Measurements from ENCODE around the gene HGD.

HGD gene

DNA sequence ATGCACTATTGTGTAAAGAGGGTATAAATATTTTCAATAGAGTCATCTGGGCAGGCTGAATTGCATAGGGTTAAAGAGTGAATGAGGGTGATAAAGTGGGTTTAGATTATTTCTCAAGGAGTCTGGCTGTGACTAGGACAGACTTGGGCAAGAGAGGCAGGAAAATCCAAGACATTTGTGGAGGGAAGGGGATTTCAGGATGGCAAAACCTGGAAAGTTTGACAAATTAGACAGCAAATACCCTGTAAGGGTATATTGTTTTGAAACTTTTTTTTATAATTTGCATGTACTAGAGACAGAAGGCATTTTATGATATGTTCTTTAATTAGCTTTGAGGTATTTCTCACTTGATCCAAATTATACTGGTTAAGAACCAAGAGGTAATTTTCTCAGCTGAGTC, 17.1 kb downstream of the HGD start:
- Histone ChIP-seq H3K9ac (no peak overlapping the region), H3K4me3 (IDR thresholded peaks at IDR 0.05; ENCODE audit: insufficient read depth, low read depth, low read length) (no peak overlapping the region), H3K79me2 (ENCODE audit: insufficient read depth, low read depth) (no peaks in the 10 kb centered on the region), H3K36me3 (ENCODE audit: insufficient read depth) (no peaks in the 10 kb centered on the region), H4K20me1 (ENCODE audit: insufficient read depth) (no peaks in the 10 kb centered on the region), H3K4me1 (ENCODE audit: low read depth, poor library complexity, severe bottlenecking) (no peaks in the 10 kb centered on the region), H2AFZ (ENCODE audit: low read depth) (no peak overlapping the region), H3K27me3 (ENCODE audit: insufficient read depth, low read depth) (no peaks in the 10 kb centered on the region), H3K4me2 (no peak overlapping the region), H3K27ac (no peak overlapping the region)
- TF ChIP-seq, protein P1, sequence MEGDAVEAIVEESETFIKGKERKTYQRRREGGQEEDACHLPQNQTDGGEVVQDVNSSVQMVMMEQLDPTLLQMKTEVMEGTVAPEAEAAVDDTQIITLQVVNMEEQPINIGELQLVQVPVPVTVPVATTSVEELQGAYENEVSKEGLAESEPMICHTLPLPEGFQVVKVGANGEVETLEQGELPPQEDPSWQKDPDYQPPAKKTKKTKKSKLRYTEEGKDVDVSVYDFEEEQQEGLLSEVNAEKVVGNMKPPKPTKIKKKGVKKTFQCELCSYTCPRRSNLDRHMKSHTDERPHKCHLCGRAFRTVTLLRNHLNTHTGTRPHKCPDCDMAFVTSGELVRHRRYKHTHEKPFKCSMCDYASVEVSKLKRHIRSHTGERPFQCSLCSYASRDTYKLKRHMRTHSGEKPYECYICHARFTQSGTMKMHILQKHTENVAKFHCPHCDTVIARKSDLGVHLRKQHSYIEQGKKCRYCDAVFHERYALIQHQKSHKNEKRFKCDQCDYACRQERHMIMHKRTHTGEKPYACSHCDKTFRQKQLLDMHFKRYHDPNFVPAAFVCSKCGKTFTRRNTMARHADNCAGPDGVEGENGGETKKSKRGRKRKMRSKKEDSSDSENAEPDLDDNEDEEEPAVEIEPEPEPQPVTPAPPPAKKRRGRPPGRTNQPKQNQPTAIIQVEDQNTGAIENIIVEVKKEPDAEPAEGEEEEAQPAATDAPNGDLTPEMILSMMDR (conservative IDR thresholded peaks at IDR 0.05; ENCODE audit: low read depth, low read length): no peak

DNA sequence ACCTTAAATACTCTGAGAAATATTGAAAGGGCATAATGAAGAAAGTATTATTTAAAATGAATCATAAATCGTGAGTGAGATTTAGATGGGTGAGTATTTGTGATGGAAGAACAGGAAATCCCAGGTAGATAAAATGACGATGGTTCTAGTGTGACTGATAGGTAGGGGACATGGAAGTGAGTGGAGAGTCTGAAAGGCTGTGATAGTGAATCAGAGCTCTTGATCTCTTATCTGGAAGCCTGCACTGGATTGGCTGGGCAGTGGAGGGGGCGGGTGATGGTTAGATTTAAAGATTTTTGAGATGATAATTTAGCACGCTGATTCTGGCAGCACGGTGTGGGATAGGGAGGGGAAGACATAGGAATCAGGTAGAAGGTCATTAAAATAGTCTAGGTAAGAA, 20.1 kb downstream of the HGD start:
- H2AFZ ChIP-seq (ENCODE audit: low read depth): no peak overlapping the region
- no peak overlapping the region for H3K4me3 ChIP-seq (IDR thresholded peaks at IDR 0.05; ENCODE audit: insufficient read depth, low read depth, low read length)
- no peak overlapping the region for H3K9ac ChIP-seq
- H3K79me2 ChIP-seq (ENCODE audit: insufficient read depth, low read depth): no peaks in the 10 kb centered on the region
- H3K36me3 ChIP-seq (ENCODE audit: insufficient read depth): no peaks in the 10 kb centered on the region
- H3K4me1 ChIP-seq (ENCODE audit: low read depth, poor library complexity, severe bottlenecking): no peaks in the 10 kb centered on the region
- no peaks in the 10 kb centered on the region for H3K27me3 ChIP-seq (ENCODE audit: insufficient read depth, low read depth)
- H4K20me1 ChIP-seq (ENCODE audit: insufficient read depth): no peaks in the 10 kb centered on the region
- TF ChIP-seq, protein P1 (conservative IDR thresholded peaks at IDR 0.05; ENCODE audit: low read depth, low read length): no peak
- no peak overlapping the region for H3K27ac ChIP-seq
- no peak overlapping the region for H3K4me2 ChIP-seq

DNA sequence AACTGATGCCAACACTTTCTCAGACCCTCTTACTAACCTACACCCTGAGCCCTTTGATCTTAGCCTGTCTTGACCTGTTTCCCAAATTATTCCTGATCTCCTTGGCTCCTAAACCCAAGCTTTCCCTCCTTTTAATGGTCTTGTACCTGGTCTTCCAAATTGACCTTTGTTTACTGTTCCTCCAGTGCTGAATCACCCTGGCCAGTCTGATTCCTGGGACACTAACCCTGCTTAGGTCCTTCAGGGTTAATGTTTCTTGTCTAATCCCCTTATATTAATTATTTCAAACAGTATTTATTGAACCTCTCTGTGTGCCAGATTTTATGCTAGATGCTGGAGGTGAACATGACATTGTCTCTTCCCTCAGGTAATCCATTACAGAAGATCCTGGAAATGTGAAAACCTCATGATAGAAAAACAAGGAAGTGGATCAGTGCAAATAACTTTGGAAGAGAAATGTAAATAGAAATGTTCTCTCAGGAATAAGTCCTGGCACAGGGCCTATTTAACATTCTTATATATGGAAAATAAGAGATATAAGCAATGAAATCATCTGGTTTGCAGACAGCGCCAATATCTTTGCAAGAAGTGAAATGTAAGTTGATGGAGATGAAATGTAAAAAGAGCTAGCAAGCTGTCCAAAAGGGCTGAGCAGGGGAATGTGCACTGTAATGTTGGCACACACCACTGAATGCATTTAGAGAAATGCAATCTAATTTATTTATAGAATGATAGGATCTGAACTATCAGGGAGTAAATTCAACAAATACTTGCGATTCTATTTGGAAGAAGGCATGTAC, 20.7 kb downstream of the HGD start:
- H3K27ac ChIP-seq: no peak overlapping the region
- TF ChIP-seq, protein P1 (conservative IDR thresholded peaks at IDR 0.05; ENCODE audit: low read depth, low read length): no peak

DNA sequence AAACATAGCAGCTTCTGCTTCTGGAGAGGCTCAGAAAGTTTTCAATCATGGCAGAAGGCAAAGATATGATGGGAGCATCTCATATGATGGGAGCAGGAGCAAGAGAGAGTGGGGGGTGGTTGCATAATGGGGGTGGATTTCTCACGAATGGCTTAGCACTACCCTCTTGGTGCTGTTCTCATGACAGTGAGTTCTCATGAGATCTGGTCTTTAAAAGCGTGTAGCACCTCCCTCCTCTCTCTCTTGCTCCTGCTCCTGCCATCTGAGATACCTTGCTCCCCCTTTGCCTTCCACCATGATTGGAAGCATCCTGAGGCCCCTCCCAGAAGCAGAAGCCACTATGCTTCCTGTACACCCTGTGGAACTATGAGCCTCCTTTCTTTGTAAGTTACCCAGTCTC, 22.2 kb downstream of the HGD start:
- Histone ChIP-seq H3K4me3 (IDR thresholded peaks at IDR 0.05; ENCODE audit: insufficient read depth, low read depth, low read length) (no peak overlapping the region), H3K4me1 (ENCODE audit: low read depth, poor library complexity, severe bottlenecking) (no peaks in the 10 kb centered on the region), H3K4me2 (no peak overlapping the region), H2AFZ (ENCODE audit: low read depth) (no peak overlapping the region), H3K27me3 (ENCODE audit: insufficient read depth, low read depth) (no peaks in the 10 kb centered on the region), H3K9ac (no peak overlapping the region), H3K27ac (no peak overlapping the region), H3K79me2 (ENCODE audit: insufficient read depth, low read depth) (no peaks in the 10 kb centered on the region), H3K36me3 (ENCODE audit: insufficient read depth) (no peaks in the 10 kb centered on the region), H4K20me1 (ENCODE audit: insufficient read depth) (no peaks in the 10 kb centered on the region)
- TF ChIP-seq, protein P1 (conservative IDR thresholded peaks at IDR 0.05; ENCODE audit: low read depth, low read length): no peak

More for the DNA sequence above, 20.7 kb downstream of the HGD start:
- no peaks in the 10 kb centered on the region for H4K20me1 ChIP-seq (ENCODE audit: insufficient read depth)
- no peaks in the 10 kb centered on the region for H3K4me1 ChIP-seq (ENCODE audit: low read depth, poor library complexity, severe bottlenecking)
- no peak overlapping the region for H3K4me3 ChIP-seq (IDR thresholded peaks at IDR 0.05; ENCODE audit: insufficient read depth, low read depth, low read length)
- H3K79me2 ChIP-seq (ENCODE audit: insufficient read depth, low read depth): no peaks in the 10 kb centered on the region
- H2AFZ ChIP-seq (ENCODE audit: low read depth): no peak overlapping the region
- H3K4me2 ChIP-seq: no peak overlapping the region
- no peaks in the 10 kb centered on the region for H3K36me3 ChIP-seq (ENCODE audit: insufficient read depth)
- H3K9ac ChIP-seq: no peak overlapping the region
- H3K27me3 ChIP-seq (ENCODE audit: insufficient read depth, low read depth): no peaks in the 10 kb centered on the region
